Middle frontal gyrus (tissue), 1 donor: ENCODE results near the gene SLC25A38.
A peak's percentile ranks its signal among the peaks of the same experiment; 100 is the strongest.
"Not testable (repeated sequence)": the region's sequence is repeated elsewhere in the genome, so short reads cannot be mapped to it uniquely, and the experiment has no call there.

ENCODE experiments used
- DNase-seq: peaks from one replicate; pipeline ENCODE4 v3.0.0-alpha.2; 2015; ENCODE audit warnings: low spot score; ENCODE audit errors: extremely low spot score

SLC25A38 gene

GRCh38 chr3:39383045-39383880 is at the start of gene SLC25A38:
Gene SLC25A38 (plus strand): TSS chr3:39383370. CDS start chr3:39383725, 355 bp downstream.
- peak; percentile 79 for DNase-seq

GRCh38 chr3:39333607-39334006 is 49.6 kb upstream of the SLC25A38 start:
- no peak for DNase-seq

GRCh38 chr3:39334205-39334604 is 49.0 kb upstream of the SLC25A38 start:
- no peak for DNase-seq

GRCh38 chr3:39338201-39338600 is 45.0 kb upstream of the SLC25A38 start:
- DNase-seq: no peak

- no peak for DNase-seq
These were observed 44.1 kb upstream of the SLC25A38 start for GRCh38 chr3:39339086-39339485.

- DNase-seq: no peak
These were observed 40.0 kb upstream of the SLC25A38 start for GRCh38 chr3:39343076-39343717.

GRCh38 chr3:39343760-39344159 is 39.4 kb upstream of the SLC25A38 start:
- DNase-seq: no peak

GRCh38 chr3:39344746-39345344 is 38.3 kb upstream of the SLC25A38 start:
- no peak for DNase-seq

GRCh38 chr3:39346785-39347585 is 36.2 kb upstream of the SLC25A38 start:
- no peak for DNase-seq

- no peak for DNase-seq
These were observed 35.6 kb upstream of the SLC25A38 start for GRCh38 chr3:39347586-39347876.

- no peak for DNase-seq
These were observed 34.1 kb upstream of the SLC25A38 start for GRCh38 chr3:39349080-39349479.

GRCh38 chr3:39350714-39351113 is 32.5 kb upstream of the SLC25A38 start:
- DNase-seq: no peak

GRCh38 chr3:39351134-39351533 is 32.0 kb upstream of the SLC25A38 start:
- not testable (repeated sequence) for DNase-seq

- DNase-seq: not testable (repeated sequence)
These were observed 29.8 kb upstream of the SLC25A38 start for GRCh38 chr3:39353168-39353927.

- DNase-seq: no peak
These were observed 24.8 kb upstream of the SLC25A38 start for GRCh38 chr3:39358333-39358732.

GRCh38 chr3:39361252-39361927 is 21.8 kb upstream of the SLC25A38 start:
- no peak for DNase-seq

- no peak for DNase-seq
These were observed 21.0 kb upstream of the SLC25A38 start for GRCh38 chr3:39362192-39362591.

- no peak for DNase-seq
These were observed 20.4 kb upstream of the SLC25A38 start for GRCh38 chr3:39362812-39363211.

- not testable (repeated sequence) for DNase-seq
These were observed 12.7 kb upstream of the SLC25A38 start for GRCh38 chr3:39370450-39370849.

GRCh38 chr3:39372833-39373232 is 10.3 kb upstream of the SLC25A38 start:
- DNase-seq: no peak
